GM12865 (cell line): ENCODE measurements around the gene GGACT.

Experiments
- DNase-seq: peaks from one replicate; pipeline ENCODE4 v3.0.0; 2010; ENCODE audit warnings: low read depth
- H3K4me3 ChIP-seq: 2 replicates; pipeline ENCODE4 v1.5.1; 2011; ENCODE audit warnings: mild to moderate bottlenecking, low read depth, low read length, control low read depth
- CTCF ChIP-seq: IDR thresholded peaks from 2 replicates; pipeline ENCODE4 v1.5.1; 2011; ENCODE audit warnings: low read length, control low read depth, low read depth, inconsistent platforms; ENCODE audit not compliant: insufficient read depth; ENCODE audit errors: missing control alignments

Gene GGACT

GRCh38 chr13:100543872-100544602 is 44.6 kb downstream of the GGACT start:
- no peak for DNase-seq
- TF ChIP-seq CTCF: no peak
- no peak overlapping the region for H3K4me3 ChIP-seq

GRCh38 chr13:100542826-100543156 is 45.8 kb downstream of the GGACT start:
- peak; percentile 44 for TF ChIP-seq CTCF
- peak; percentile 79 for DNase-seq
- no peak overlapping the region for H3K4me3 ChIP-seq

- H3K4me3 ChIP-seq: no peak overlapping the region
- no peak for TF ChIP-seq CTCF
- DNase-seq: no peak
Measured at GRCh38 chr13:100541897-100542825, 46.4 kb downstream of the GGACT start.

GRCh38 chr13:100540621-100541020 is 48.0 kb downstream of the GGACT start:
- no peak for TF ChIP-seq CTCF
- H3K4me3 ChIP-seq: no peak overlapping the region
- DNase-seq: no peak

- TF ChIP-seq CTCF: no peak
- H3K4me3 ChIP-seq: no peak overlapping the region
- no peak for DNase-seq
Measured at GRCh38 chr13:100537951-100538462, 50.6 kb downstream of the GGACT start.

- TF ChIP-seq CTCF: no peak
- H3K4me3 ChIP-seq: no peak overlapping the region
- no peak for DNase-seq
Measured at GRCh38 chr13:100537486-100537885, 51.1 kb downstream of the GGACT start.
